ENCODE measurements around the gene C1orf52. TPM values are rescaled to one million over a fixed set of nuclear protein-coding genes. Genes with fewer than 3 reads are reported as not detected.
A peak's percentile ranks its signal among the peaks of the same experiment; 100 is the strongest.

Gene C1orf52
- total and polyA plus RNA-seq, 9 of the 15 experiments (the other 6 are each of a cell fraction or from before 2014, with no cell fraction given) = 17.0 to 38.5 (median 33.0) TPM

GRCh38 chr1:85276215-85276977 lies 16.9 kb upstream of the C1orf52 start, which contains the start of gene BCL10 (continued):
- TF ChIP-seq C11orf30 (IDR thresholded peaks at IDR 0.05; ENCODE audit: low read depth) (peak; percentile 80), POLR2B (IDR thresholded peaks at IDR 0.05; ENCODE audit: low read depth, partially characterized antibody) (peak; percentile 59), HDGF (IDR thresholded peaks at IDR 0.05) (no peak), TEAD1 (CRISPR knock-in tag; IDR thresholded peaks at IDR 0.05) (peak in 1 of 2 experiments; percentile 32; a peak in 1 of 4 replicates), TCF3 (CRISPR knock-in tag; IDR thresholded peaks at IDR 0.05) (no peak), BRF1 (IDR thresholded peaks at IDR 0.05; ENCODE audit: borderline replicate concordance, extremely low read depth, insufficient read length) (no peak), RUNX1 (IDR thresholded peaks at IDR 0.05; ENCODE audit: low read depth) (no peak), COPS2 (conservative IDR thresholded peaks at IDR 0.05) (no peak), CEBPZ (IDR thresholded peaks at IDR 0.05; ENCODE audit: borderline replicate concordance, low read depth, low read length) (no peak), GABPB2 (CRISPR knock-in tag; conservative IDR thresholded peaks at IDR 0.05) (no peak), KLF6 (CRISPR knock-in tag; IDR thresholded peaks at IDR 0.05; ENCODE audit: borderline replicate concordance) (0 out of 2 replicates have a peak, but pooled peaks have one; percentile 15), CBX5 (IDR thresholded peaks at IDR 0.05; ENCODE audit: borderline replicate concordance, low read depth) (no peak), DDX20 (tag; IDR thresholded peaks at IDR 0.05; ENCODE audit: low read depth) (no peak), CREM (IDR thresholded peaks at IDR 0.05; ENCODE audit: low read depth) (peak; percentile 99), MAFG (tag; conservative IDR thresholded peaks at IDR 0.05) (no peak), ZNF143 (CRISPR knock-in tag; IDR thresholded peaks at IDR 0.05) (no peak), GTF2B (IDR thresholded peaks at IDR 0.05; ENCODE audit: extremely low read depth, insufficient read length) (no peak), PHTF2 (CRISPR knock-in tag; IDR thresholded peaks at IDR 0.05) (no peak), GTF3C2 (IDR thresholded peaks at IDR 0.05; ENCODE audit: borderline replicate concordance, extremely low read depth, insufficient read length) (no peak), SMAD4 (CRISPR knock-in tag; conservative IDR thresholded peaks at IDR 0.05) (no peak; the same call in none of the 2 replicates), ATF1 (CRISPR knock-in tag; IDR thresholded peaks at IDR 0.05) (peak; percentile 88), ATF1 (tag; IDR thresholded peaks at IDR 0.05) (peak; percentile 97), SMARCA5 (IDR thresholded peaks at IDR 0.05) (no peak), PTTG1 (tag; IDR thresholded peaks at IDR 0.05; ENCODE audit: low read depth) (no peak)
